HFFc6 (cell line): Measurements from ENCODE around the gene SNAPC4. TPM values are rescaled to one million over a fixed set of nuclear protein-coding genes. Genes with fewer than 3 reads are reported as not detected.

ENCODE experiments used
- DNase-seq: peaks from one replicate; pipeline ENCODE4 v3.0.0-alpha.2; 2018
- H3K27ac Mint-ChIP-seq: 2 replicates; pipeline ENCODE4 v1.8.0; 2020; ENCODE audit warnings: mild to moderate bottlenecking, mixed read lengths
- H3K27me3 Mint-ChIP-seq: 2 replicates; pipeline ENCODE4 v1.8.0; 2021; ENCODE audit warnings: mild to moderate bottlenecking, moderate library complexity, mixed read lengths; ENCODE audit not compliant: insufficient read depth
- H3K36me3 Mint-ChIP-seq: 2 replicates; pipeline ENCODE4 v1.8.0; 2021; ENCODE audit warnings: low read depth, mixed read lengths
- H3K4me1 Mint-ChIP-seq: 2 replicates; pipeline ENCODE4 v1.8.0; 2020; ENCODE audit warnings: low read depth, mixed read lengths
- H3K4me3 Mint-ChIP-seq: 2 replicates; pipeline ENCODE4 v1.8.0; 2020; ENCODE audit warnings: mild to moderate bottlenecking, moderate library complexity, mixed read lengths
- H3K9me3 Mint-ChIP-seq: 2 replicates; pipeline ENCODE4 v1.8.0; 2020; ENCODE audit warnings: mild to moderate bottlenecking, mixed read lengths
- total RNA-seq, 6 experiments: library from RNA; stranded (reverse); fragmentation: NEBNext Ultra II Directional; extraction: Animal tissue kit (Norgen Biotek cat#: 25700); gene quantifications; 2 replicates in 1 of 6; 3 replicates in 5 of 6; pipeline ENCODE4 v1.2.3, GENCODE V29; 2021
- TF ChIP-seq, protein P1 (sequence below): fragments of 200-600 bp; sonication (generic); IDR thresholded peaks from 2 replicates; pipeline ENCODE4 v1.5.0; 2021; ENCODE audit warnings: antibody characterized with exemption, mild to moderate bottlenecking

Gene SNAPC4
- total RNA-seq, 6 experiments from 2014 or later = 6.2 to 9.4 (median 6.5) TPM

- Mint-ChIP-seq H3K4me1 (peaks cover 13% of the 10 kb centered on the region), H3K36me3 (no peaks in the 10 kb centered on the region; the same call in 1 of the 2 replicates), H3K4me3 (no peak overlapping the region), H3K27me3 (peaks cover 2% of the 10 kb centered on the region; the same call in 1 of the 2 replicates), H3K9me3 (no peaks in the 10 kb centered on the region), H3K27ac (no peak overlapping the region)
- no peak for DNase-seq
- TF ChIP-seq, protein P1, sequence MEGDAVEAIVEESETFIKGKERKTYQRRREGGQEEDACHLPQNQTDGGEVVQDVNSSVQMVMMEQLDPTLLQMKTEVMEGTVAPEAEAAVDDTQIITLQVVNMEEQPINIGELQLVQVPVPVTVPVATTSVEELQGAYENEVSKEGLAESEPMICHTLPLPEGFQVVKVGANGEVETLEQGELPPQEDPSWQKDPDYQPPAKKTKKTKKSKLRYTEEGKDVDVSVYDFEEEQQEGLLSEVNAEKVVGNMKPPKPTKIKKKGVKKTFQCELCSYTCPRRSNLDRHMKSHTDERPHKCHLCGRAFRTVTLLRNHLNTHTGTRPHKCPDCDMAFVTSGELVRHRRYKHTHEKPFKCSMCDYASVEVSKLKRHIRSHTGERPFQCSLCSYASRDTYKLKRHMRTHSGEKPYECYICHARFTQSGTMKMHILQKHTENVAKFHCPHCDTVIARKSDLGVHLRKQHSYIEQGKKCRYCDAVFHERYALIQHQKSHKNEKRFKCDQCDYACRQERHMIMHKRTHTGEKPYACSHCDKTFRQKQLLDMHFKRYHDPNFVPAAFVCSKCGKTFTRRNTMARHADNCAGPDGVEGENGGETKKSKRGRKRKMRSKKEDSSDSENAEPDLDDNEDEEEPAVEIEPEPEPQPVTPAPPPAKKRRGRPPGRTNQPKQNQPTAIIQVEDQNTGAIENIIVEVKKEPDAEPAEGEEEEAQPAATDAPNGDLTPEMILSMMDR = no peak
Measured at GRCh38 chr9:136371533-136371880, 28.5 kb downstream of the SNAPC4 start.

DNA sequence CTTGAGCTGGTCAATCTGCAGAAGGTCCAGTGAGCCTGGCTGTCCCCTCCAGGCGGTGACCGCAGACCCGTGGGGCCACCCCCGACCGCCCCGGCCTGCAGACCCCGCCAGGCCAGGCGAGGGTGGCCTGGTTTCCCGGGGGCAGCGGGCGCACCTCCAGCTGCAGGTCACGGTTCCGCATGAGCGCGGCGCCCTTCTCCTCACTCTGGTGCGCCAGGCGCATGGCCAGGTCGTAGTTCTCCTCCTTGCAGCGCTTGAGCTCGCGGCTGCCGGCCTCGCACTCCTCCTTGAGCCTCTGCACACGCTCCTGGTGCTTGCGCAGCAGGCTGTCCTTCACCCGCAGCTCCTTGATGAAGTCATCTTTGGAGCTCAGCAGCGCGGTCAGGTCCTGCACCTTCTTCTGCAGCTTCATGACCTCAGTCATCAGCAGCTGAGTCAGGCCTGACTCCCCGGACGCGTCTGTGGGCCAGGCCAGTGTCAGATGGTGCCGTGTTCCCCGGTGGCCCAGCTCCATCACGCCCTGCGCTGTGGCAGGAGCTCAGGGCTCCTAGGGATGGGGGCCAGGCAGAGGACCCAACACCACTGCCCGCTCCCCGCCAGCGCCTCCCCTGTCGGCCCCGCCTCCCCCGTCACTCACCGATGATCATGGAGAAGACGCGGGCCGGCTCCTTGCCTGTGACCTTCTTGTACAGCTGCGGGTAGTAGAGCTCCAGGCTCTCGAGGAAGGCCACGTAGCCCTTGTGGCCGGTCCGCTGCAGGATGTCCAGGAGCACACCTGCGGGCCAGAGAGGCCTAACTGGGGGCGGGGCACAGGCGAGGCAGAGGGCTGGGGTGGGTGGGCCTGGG lies 29.1 kb downstream of the SNAPC4 start:
- TF ChIP-seq, protein P1 = no peak
- H3K36me3 Mint-ChIP-seq = no peaks in the 10 kb centered on the region; the same call in 1 of the 2 replicates
- peaks cover 13% of the 10 kb centered on the region for H3K4me1 Mint-ChIP-seq
- no peak overlapping the region for H3K4me3 Mint-ChIP-seq
- H3K27ac Mint-ChIP-seq = no peak overlapping the region
- no peaks in the 10 kb centered on the region for H3K9me3 Mint-ChIP-seq
- peaks cover 2% of the 10 kb centered on the region; the same call in 1 of the 2 replicates for H3K27me3 Mint-ChIP-seq
- no peak for DNase-seq

- Mint-ChIP-seq H3K27me3 (peaks cover under 1% of the 10 kb centered on the region; the same call in 1 of the 2 replicates), H3K4me1 (peaks cover 13% of the 10 kb centered on the region), H3K9me3 (no peaks in the 10 kb centered on the region), H3K27ac (no peak overlapping the region), H3K36me3 (no peaks in the 10 kb centered on the region; the same call in 1 of the 2 replicates), H3K4me3 (no peak overlapping the region)
- no peak for DNase-seq
- TF ChIP-seq, protein P1 = no peak
Measured at GRCh38 chr9:136370037-136370436, 29.9 kb downstream of the SNAPC4 start.

GRCh38 chr9:136368190-136368589 lies 31.8 kb downstream of the SNAPC4 start:
- no peaks in the 10 kb centered on the region for H3K36me3 Mint-ChIP-seq
- no peak overlapping the region for H3K27ac Mint-ChIP-seq

GRCh38 chr9:136367296-136368145 lies 32.4 kb downstream of the SNAPC4 start:
- Mint-ChIP-seq H3K27ac (no peak overlapping the region), H3K4me1 (peaks cover 9% of the 10 kb centered on the region), H3K27me3 (peaks cover 9% of the 10 kb centered on the region), H3K4me3 (no peak overlapping the region), H3K9me3 (no peaks in the 10 kb centered on the region), H3K36me3 (no peaks in the 10 kb centered on the region)
- TF ChIP-seq, protein P1 = no peak
- no peak for DNase-seq

More at GRCh38 chr9:136368190-136368589, 31.8 kb downstream of the SNAPC4 start:
- peaks cover 2% of the 10 kb centered on the region for H3K27me3 Mint-ChIP-seq
- H3K9me3 Mint-ChIP-seq = no peaks in the 10 kb centered on the region
- TF ChIP-seq, protein P1 = no peak
- DNase-seq = no peak
- H3K4me3 Mint-ChIP-seq = no peak overlapping the region
- peaks cover 11% of the 10 kb centered on the region for H3K4me1 Mint-ChIP-seq
